Right atrium auricular region (tissue), 2 donors: ENCODE data around the gene COL25A1. TPM values are rescaled to one million over a fixed set of nuclear protein-coding genes. Genes with fewer than 3 reads are reported as not detected.
"Not testable (repeated sequence)": the region's sequence is repeated elsewhere in the genome, so short reads cannot be mapped to it uniquely, and the experiment has no call there.

Experiments used
- DNase-seq: peaks from one replicate; pipeline ENCODE4 v3.0.0-alpha.2; 2019; ENCODE audit warnings: low spot score
- H3K27ac ChIP-seq, 2 donors: fragments of 200-600 bp; sonication (generic); 1 replicate in 1 of 2; 2 replicates in 1 of 2; pipeline ENCODE4 v1.5.1; 2016 to 2019
- H3K27me3 ChIP-seq, 2 donors: fragments of 200-600 bp; sonication (generic); one replicate each; pipeline versions ENCODE4 v1.5.1 to v1.6.0; 2017 to 2019
- H3K36me3 ChIP-seq: fragments of 200-600 bp; sonication (generic); one replicate; pipeline ENCODE4 v1.5.1; 2016
- H3K4me1 ChIP-seq, 2 donors: fragments of 200-600 bp; sonication (generic); one replicate each; pipeline versions ENCODE4 v1.5.1 to v1.6.0; 2017 to 2019
- H3K4me3 ChIP-seq, 2 donors: fragments of 200-600 bp; sonication (generic); 1 replicate in 1 of 2; 2 replicates in 1 of 2; pipeline ENCODE4 v1.5.1; 2017 to 2019; ENCODE audit warnings: mild to moderate bottlenecking in 1 of 2, moderate library complexity in 1 of 2
- H3K9me3 ChIP-seq, 2 donors: fragments of 200-600 bp; sonication (generic); one replicate each; pipeline ENCODE4 v1.5.1; 2019
- CTCF ChIP-seq, 2 donors: fragments of 200-600 bp; sonication (generic); IDR thresholded peaks; one replicate each; pipeline ENCODE4 v1.5.1; 2019; ENCODE audit warnings: antibody characterized with exemption in 2 of 2
- total RNA-seq, 2 donors: library from RNA; depleted of rRNA; stranded (reverse); fragments of >200 nt; gene quantifications; one replicate each; pipeline ENCODE4 v1.1.0, GENCODE V29; 2016

Gene COL25A1
- total RNA-seq, 2 donors from 2014 or later, result 0.26 to 0.59 TPM

GRCh38 chr4:108943976-108944591 lies 358.4 kb downstream of the COL25A1 start:
- Histone ChIP-seq H3K27ac (no peak overlapping the region), H3K27me3 (no peaks in the 10 kb centered on the region), H3K4me3 (no peak overlapping the region), H3K9me3 (no peaks in the 10 kb centered on the region), H3K4me1 (no peaks in the 10 kb centered on the region), H3K36me3 (no peaks in the 10 kb centered on the region)
- no peak for TF ChIP-seq CTCF (IDR thresholded peaks at IDR 0.05)
- no peak for DNase-seq

GRCh38 chr4:108943371-108943770 lies 359.1 kb downstream of the COL25A1 start:
- no peak overlapping the region for H3K27ac ChIP-seq
- no peak for DNase-seq
- no peak overlapping the region for H3K4me3 ChIP-seq
- H3K27me3 ChIP-seq, result no peaks in the 10 kb centered on the region
- no peaks in the 10 kb centered on the region for H3K36me3 ChIP-seq
- no peaks in the 10 kb centered on the region for H3K9me3 ChIP-seq
- no peaks in the 10 kb centered on the region for H3K4me1 ChIP-seq
- no peak for TF ChIP-seq CTCF (IDR thresholded peaks at IDR 0.05)

GRCh38 chr4:108941904-108942430 lies 360.5 kb downstream of the COL25A1 start:
- Histone ChIP-seq H3K4me1 (no peaks in the 10 kb centered on the region), H3K36me3 (no peaks in the 10 kb centered on the region), H3K4me3 (no peak overlapping the region), H3K27ac (no peak overlapping the region), H3K27me3 (no peaks in the 10 kb centered on the region), H3K9me3 (no peaks in the 10 kb centered on the region)
- no peak for TF ChIP-seq CTCF (IDR thresholded peaks at IDR 0.05)
- no peak for DNase-seq

- TF ChIP-seq CTCF (IDR thresholded peaks at IDR 0.05), result no peak
- H3K36me3 ChIP-seq, result no peaks in the 10 kb centered on the region
- no peak overlapping the region for H3K27ac ChIP-seq
- H3K4me1 ChIP-seq, result no peaks in the 10 kb centered on the region
- H3K4me3 ChIP-seq, result no peak overlapping the region
- no peaks in the 10 kb centered on the region for H3K9me3 ChIP-seq
- H3K27me3 ChIP-seq, result no peaks in the 10 kb centered on the region
- no peak for DNase-seq
Observed at GRCh38 chr4:108940634-108941033, 361.8 kb downstream of the COL25A1 start.

GRCh38 chr4:108940149-108940548 lies 362.3 kb downstream of the COL25A1 start:
- no peaks in the 10 kb centered on the region for H3K9me3 ChIP-seq
- no peak for TF ChIP-seq CTCF (IDR thresholded peaks at IDR 0.05)
- H3K27ac ChIP-seq, result no peak overlapping the region
- no peak for DNase-seq
- no peaks in the 10 kb centered on the region for H3K27me3 ChIP-seq
- H3K4me3 ChIP-seq, result no peak overlapping the region
- no peaks in the 10 kb centered on the region for H3K4me1 ChIP-seq
- no peaks in the 10 kb centered on the region for H3K36me3 ChIP-seq

GRCh38 chr4:108937066-108937465 lies 365.4 kb downstream of the COL25A1 start:
- no peaks in the 10 kb centered on the region for H3K27me3 ChIP-seq
- no peaks in the 10 kb centered on the region for H3K36me3 ChIP-seq
- TF ChIP-seq CTCF (IDR thresholded peaks at IDR 0.05), result no peak
- no peak for DNase-seq
- no peak overlapping the region for H3K4me3 ChIP-seq
- no peak overlapping the region for H3K27ac ChIP-seq
- H3K4me1 ChIP-seq, result no peaks in the 10 kb centered on the region
- no peaks in the 10 kb centered on the region for H3K9me3 ChIP-seq

GRCh38 chr4:108933925-108934324 lies 368.5 kb downstream of the COL25A1 start:
- H3K4me3 ChIP-seq, DNase-seq, H3K27ac ChIP-seq, H3K9me3 ChIP-seq, H3K27me3 ChIP-seq, H3K36me3 ChIP-seq, H3K4me1 ChIP-seq: not testable (repeated sequence)
